DMS79 (cell line): Measurements from ENCODE around the gene PSG7.
"Not testable (repeated sequence)": the region's sequence is repeated elsewhere in the genome, so short reads cannot be mapped to it uniquely, and the experiment has no call there.

Experiments used
- DNase-seq: peaks from one replicate; lab custom pipeline; 2025; lab: John Stamatoyannopoulos, UW

Gene PSG7

GRCh38 chr19:42916931-42917330, 20.1 kb downstream of the PSG7 start:
- not testable (repeated sequence) for DNase-seq

- not testable (repeated sequence) for DNase-seq
Measured at GRCh38 chr19:42913516-42913915, 23.5 kb downstream of the PSG7 start.

- DNase-seq = not testable (repeated sequence)
Measured at GRCh38 chr19:42912941-42913340, 24.1 kb downstream of the PSG7 start.

- not testable (repeated sequence) for DNase-seq
Measured at GRCh38 chr19:42911731-42912130, 25.3 kb downstream of the PSG7 start.

GRCh38 chr19:42906162-42906561, 30.8 kb downstream of the PSG7 start:
- DNase-seq = not testable (repeated sequence)

GRCh38 chr19:42900561-42900960, 36.4 kb downstream of the PSG7 start:
- not testable (repeated sequence) for DNase-seq

- not testable (repeated sequence) for DNase-seq
Measured at GRCh38 chr19:42899674-42900073, 37.3 kb downstream of the PSG7 start.

- not testable (repeated sequence) for DNase-seq
Measured at GRCh38 chr19:42899110-42899509, 37.9 kb downstream of the PSG7 start.

- not testable (repeated sequence) for DNase-seq
Measured at GRCh38 chr19:42898656-42899055, 38.4 kb downstream of the PSG7 start.

- DNase-seq = not testable (repeated sequence)
Measured at GRCh38 chr19:42897729-42898128, 39.3 kb downstream of the PSG7 start.

GRCh38 chr19:42890446-42890845, 46.6 kb downstream of the PSG7 start:
- not testable (repeated sequence) for DNase-seq

- not testable (repeated sequence) for DNase-seq
Measured at GRCh38 chr19:42887876-42888445, 49.0 kb downstream of the PSG7 start.

- not testable (repeated sequence) for DNase-seq
Measured at GRCh38 chr19:42882730-42883129, 54.3 kb downstream of the PSG7 start.

GRCh38 chr19:42882010-42882409, 55.0 kb downstream of the PSG7 start:
- not testable (repeated sequence) for DNase-seq

GRCh38 chr19:42881279-42881678, 55.7 kb downstream of the PSG7 start:
- not testable (repeated sequence) for DNase-seq

GRCh38 chr19:42880621-42881020, 56.4 kb downstream of the PSG7 start:
- DNase-seq = not testable (repeated sequence)

GRCh38 chr19:42879613-42880012, 57.4 kb downstream of the PSG7 start, which contains the start of gene PSG1:
TSS of gene PSG1 (minus strand) at chr19:42879713. CDS start at chr19:42879581, 132 bp downstream.
- no peak for DNase-seq

- not testable (repeated sequence) for DNase-seq
Measured at GRCh38 chr19:42876596-42876995, 60.4 kb downstream of the PSG7 start.

- not testable (repeated sequence) for DNase-seq
Measured at GRCh38 chr19:42875881-42876280, 61.1 kb downstream of the PSG7 start.

GRCh38 chr19:42874901-42875813, 61.9 kb downstream of the PSG7 start:
- not testable (repeated sequence) for DNase-seq

- not testable (repeated sequence) for DNase-seq
Measured at GRCh38 chr19:42874136-42874535, 62.9 kb downstream of the PSG7 start.
